Measurements from ENCODE around the gene CDH15.

- TF ChIP-seq EZH2 (IDR thresholded peaks at IDR 0.05; ENCODE audit: insufficient read depth, low read length) (no peak), CTCF (IDR thresholded peaks at IDR 0.05; ENCODE audit: insufficient read depth, low read depth, low read length) (no peak)
Measured at GRCh38 chr16:89176147-89176690, 4.7 kb downstream of the CDH15 start.

Data from astrocyte (in vitro differentiated cells and primary cell).